Brain pericyte (primary cell): ENCODE measurements around the gene MYD88.

Source experiments
- DNase-seq: peaks from one replicate; pipeline ENCODE4 v3.0.0-alpha.2; 2012; ENCODE audit warnings: low read depth, low spot score

MYD88 gene

GRCh38 chr3:38112378-38112761, 26.1 kb upstream of the MYD88 start:
- no peak for DNase-seq

GRCh38 chr3:38114052-38114874, 24.2 kb upstream of the MYD88 start:
- no peak for DNase-seq

GRCh38 chr3:38114875-38115644, 23.4 kb upstream of the MYD88 start:
- DNase-seq = no peak

DNA sequence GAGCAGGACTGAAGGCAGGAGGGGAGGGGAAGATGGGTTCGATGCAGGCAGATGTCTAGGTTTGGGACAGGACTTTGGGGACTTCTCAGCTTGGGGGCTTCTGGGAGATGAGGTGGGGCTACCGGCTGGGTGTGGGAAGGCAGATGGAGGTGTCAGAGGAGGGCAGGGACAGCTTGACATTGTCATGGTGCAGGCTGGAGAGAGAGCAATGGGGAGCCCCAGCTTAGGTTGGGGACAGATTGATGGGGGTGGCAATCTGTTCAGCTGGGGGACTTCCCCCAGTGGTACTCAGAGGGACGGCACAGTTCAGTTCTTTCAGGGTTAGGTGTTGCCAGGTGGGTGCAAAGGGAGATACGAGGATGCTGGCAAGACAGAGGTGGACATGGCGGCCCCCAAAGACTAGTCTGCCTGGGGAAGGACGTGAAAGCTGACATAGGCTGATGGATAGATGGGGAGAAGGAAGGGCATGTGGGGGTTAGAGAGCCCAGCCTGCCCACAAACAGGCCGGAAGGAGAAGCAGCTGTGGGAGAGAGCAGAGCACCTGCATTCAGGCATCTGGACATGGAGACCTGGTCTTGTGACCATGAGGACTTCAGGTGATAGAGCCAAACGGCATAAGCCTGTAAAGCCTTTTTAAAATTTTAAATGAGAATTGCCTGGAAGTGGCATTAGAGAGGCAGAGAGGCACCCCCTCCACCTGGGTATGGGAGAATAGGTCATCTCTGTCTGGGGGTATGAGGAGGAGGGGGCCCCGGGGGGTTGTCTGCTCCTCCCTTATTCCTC, 22.6 kb upstream of the MYD88 start:
- no peak for DNase-seq

GRCh38 chr3:38116471-38117162, 21.8 kb upstream of the MYD88 start:
- no peak for DNase-seq

GRCh38 chr3:38117163-38117716, 21.2 kb upstream of the MYD88 start:
- DNase-seq = no peak

DNA sequence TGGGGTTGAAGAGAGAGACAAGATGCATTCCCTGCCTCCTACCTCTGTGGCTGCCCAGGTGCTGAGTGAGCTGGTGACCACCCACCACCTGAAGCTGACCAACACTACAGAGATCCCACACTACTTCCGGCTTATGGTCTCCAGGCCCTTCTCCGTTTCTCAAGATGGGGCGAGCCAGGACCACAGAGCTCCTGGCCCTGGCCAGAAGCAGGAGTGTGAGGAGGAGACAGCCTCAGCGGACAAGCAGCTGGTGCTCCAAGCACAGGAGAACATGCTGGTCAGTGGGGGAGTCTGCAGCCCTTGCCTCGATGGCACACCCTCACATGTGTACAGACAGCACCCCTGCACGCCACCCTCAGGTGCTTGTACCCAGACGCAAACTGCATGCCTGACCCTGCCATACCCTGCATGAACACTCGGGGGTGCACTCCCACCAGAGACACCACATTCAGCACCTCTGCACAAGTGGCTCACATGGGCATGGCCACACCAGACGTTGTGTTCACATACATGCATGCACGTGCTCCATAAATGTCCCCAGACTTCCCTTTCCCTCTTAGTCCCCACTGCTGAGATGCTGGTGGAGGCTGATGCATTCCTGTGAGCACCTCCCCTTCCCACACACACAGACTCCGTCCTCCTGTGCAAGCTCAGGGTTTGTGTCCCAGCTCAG, 20.6 kb upstream of the MYD88 start:
- no peak for DNase-seq

DNA sequence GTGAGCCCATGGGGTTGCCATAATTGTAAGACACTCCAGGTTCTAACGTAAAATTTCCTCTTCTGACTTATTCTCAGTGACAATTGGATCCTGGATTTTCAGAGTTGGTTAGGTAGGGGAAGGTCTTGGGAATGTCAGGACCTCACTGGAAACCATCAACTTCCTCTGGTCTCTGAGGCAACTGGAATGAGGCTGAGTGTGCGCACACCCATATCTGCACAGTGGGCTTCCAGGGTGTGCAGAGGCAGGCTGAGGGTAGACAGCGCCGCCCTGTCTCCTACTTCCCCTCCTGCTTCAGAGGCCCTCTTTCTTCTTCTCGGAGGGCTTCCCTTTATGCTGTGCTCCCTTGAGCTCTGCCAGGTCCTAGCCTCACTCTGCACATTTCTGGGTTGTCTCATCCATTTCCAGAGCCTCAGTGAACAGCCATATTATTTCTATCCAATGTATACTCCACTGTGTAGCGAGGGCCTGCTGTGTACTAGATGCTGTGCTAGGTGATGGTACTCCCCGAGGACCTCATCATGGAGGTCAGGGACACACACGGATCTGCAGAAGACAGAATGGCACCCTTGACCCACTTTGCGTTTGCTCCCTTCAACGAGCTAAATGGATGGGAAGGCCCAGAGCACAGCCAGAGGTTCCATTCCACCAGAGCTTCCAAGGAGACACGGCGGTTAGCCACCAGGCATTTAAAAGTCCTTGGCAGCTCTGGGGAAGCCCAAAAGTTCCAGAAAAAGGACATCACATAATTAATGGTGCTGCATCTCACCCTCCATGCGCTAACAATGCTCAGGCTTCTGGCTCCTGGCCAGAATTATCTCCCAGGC, 19.8 kb upstream of the MYD88 start:
- DNase-seq = no peak

DNA sequence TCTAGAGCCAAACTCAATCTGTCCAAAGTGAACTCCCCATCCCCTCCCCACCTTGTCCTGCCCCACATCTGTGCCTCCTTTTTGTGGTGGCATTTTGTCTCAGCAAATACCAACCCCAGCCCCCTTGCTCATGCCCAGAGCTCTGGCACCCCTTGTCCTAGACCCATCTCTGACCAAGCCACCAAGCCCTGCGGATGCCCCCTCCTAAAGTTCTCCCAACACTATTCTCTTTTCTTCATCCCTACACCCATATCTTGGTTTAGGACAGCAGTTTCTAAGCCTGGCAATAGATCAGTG, 19.3 kb upstream of the MYD88 start:
- DNase-seq = no peak

GRCh38 chr3:38119821-38120692, 18.4 kb upstream of the MYD88 start:
- DNase-seq = no peak

GRCh38 chr3:38120693-38121450, 17.6 kb upstream of the MYD88 start:
- no peak for DNase-seq

DNA sequence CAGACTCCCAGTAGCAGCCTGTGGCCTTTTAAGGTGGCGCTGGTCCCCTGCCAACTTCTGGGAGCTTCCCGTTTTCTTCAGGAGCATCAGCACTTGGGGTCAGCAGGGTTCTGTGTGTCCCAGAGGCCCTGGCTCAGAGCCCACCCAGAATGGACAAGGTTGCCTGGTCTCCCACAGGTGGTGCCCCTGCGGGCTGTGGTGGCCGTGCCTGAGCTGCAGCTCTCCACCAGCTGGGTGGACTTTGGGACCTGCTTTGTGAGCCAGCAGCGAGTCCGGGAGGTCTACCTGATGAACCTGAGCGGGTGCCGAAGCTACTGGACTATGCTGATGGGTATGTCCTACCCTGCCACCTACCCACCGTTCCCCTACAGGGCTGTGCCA, 17.0 kb upstream of the MYD88 start:
- DNase-seq = no peak

DNA sequence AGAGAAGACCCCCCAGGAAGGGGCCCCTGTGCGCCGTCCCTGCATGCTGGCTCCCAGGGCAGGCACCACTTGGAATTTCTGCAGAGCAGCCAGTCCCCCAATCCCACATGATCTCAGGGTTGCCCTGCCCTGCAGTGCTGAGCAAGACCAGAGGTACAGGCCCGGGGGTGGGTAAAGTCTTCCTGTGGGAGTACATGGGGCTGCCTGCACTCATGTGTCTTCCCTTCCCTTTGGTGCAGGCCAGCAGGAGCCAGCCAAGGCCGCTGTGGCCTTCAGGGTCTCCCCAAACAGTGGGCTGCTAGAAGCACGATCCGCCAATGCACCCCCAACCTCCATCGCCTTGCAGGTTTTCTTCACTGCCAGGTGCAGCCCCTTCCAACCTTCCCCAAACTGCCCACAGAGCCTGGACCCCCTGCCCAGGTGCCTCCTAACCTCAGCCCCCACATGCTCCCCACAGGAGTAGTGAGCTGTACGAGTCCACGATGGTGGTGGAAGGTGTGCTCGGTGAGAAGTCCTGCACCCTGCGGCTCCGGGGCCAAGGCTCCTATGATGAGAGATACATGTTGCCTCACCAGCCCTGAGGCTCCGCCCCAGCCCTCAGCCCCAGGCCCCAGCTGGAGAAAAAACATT, 16.5 kb upstream of the MYD88 start:
- no peak for DNase-seq

- no peak for DNase-seq
Observed at GRCh38 chr3:38122712-38123290, 15.7 kb upstream of the MYD88 start.

GRCh38 chr3:38124324-38125122, 13.9 kb upstream of the MYD88 start:
- no peak for DNase-seq

DNA sequence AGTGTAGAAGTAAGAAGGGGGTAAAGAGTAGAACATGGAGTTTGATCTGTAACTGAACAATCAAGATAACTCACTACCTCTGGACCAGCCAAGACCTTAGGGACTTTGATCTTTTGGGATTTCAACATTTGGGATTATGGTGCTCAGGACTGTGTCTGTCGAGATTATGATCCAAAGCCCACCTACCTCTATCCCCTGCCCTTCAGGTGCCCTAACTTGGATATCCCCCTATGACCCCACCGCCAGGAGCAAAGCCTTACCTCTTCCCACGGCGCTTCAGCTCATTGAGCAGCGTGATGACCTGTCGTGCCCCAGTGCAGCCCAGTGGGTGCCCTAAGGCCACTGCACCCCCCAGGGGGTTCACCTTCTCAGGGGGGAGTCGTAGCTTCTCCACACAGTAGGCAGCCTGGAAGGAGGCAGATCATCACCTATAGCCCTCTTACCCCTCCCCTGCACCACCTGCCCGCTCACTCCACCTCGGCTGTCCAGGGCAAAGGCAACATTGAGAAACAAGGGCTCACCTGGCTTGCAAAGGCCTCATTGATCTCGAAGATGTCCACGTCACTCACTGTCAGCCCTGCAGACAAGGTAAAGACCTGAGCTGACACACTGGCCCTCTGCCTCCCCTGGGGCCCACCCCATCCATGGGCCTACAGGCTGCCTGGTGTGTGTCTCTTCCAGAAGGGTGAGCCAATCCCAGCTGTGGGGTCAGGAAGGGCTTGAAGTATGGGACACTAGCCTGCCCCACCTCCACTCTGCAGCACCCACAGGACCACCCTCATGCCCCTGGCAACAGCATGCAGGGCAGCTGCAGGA, 12.9 kb upstream of the MYD88 start:
- DNase-seq = no peak
